GM20431 (cell line): ENCODE results near the gene NFE2L1.
"Not testable (repeated sequence)": the region's sequence is repeated elsewhere in the genome, so short reads cannot be mapped to it uniquely, and the experiment has no call there.

Source experiments
- in situ Hi-C: fragments of 300-500 bp; cut with MseI, MboI; formaldehyde crosslinking; loops from one replicate; pipeline ENCODE4 v1.15.0; 2020; ENCODE audit warnings: low sequenced_read_pairs; ENCODE audit not compliant: unreplicated experiment

The NFE2L1 gene

GRCh38 chr17:48047741-48048383, at the start of gene NFE2L1:
NFE2L1 (plus strand) TSS chr17:48048359; CDS start chr17:48051119, 2,760 bp downstream.
- in situ Hi-C loops = no loop called here

GRCh38 chr17:47999582-47999981, 48.6 kb upstream of the NFE2L1 start:
- in situ Hi-C loops = no loop called here

DNA sequence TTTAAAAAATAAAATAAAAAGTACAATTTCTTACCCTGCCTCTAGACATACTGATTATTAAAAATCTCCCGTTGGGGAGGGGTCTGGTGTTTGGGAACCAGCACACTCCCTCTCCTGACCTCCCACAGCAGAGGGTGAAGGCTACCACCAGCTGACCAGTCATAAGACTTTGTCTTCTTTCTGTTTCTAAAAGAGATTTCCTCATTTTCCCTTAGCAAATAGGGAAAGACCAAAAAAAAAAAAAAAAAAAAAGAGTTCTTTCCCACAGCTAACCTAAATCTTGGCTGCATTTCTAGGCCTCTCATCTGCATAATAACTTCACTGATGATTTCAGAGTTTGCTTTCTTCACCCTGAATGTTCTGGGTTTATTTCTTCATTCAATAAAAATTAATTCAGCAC, 47.0 kb upstream of the NFE2L1 start:
- in situ Hi-C loops = no loop called here

DNA sequence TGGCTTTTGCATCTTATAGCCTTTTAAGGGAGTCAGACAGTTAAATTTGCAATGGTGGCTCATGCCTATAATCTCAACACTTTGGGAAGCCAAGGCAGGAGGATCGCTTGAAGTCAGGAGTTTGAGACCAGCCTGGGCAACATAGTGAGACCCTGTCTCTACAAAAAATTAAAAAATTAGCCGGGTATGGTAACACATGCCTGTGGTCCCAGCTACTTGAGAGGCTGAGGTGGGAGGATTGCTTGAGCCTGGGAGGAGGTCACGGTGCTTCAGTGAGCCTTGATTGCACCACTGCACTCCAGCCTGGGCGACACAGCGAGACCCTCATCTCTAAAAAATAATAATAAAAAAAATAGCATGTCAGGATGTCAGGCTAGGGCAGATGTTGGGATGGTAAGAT, 46.5 kb upstream of the NFE2L1 start:
- in situ Hi-C loops = not testable (repeated sequence)

DNA sequence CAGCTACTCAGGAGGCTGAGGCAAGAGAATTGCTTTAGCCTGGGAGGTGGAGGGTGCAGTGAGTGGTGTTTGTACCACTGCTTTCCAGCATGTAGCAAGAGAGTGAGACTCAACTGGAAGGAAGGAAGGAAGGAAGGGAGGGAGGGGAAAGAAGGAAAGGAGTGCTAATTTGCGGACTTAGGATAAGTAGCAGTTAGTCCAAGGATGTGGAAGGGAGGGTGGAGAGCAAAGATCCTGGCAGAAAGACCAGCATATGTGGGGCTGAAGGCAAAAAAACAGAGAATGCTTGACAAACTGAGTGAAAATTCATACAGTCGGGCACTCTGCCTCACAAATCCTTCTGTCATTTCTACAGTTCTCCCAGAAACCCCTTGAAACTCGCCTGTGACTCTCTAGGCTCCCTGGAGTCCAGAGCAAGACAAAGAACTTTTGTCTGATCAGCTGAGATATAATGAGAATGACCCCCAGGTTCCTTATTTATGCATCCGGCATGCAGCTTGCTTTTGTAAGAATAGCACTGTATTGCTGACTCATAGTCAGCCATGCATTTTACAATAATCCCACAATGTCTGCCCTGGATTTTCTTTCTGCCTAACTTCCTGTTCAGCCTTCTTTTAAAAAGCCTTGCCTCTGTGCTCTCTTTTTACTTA, 45.8 kb upstream of the NFE2L1 start:
- in situ Hi-C loops = no loop called here

DNA sequence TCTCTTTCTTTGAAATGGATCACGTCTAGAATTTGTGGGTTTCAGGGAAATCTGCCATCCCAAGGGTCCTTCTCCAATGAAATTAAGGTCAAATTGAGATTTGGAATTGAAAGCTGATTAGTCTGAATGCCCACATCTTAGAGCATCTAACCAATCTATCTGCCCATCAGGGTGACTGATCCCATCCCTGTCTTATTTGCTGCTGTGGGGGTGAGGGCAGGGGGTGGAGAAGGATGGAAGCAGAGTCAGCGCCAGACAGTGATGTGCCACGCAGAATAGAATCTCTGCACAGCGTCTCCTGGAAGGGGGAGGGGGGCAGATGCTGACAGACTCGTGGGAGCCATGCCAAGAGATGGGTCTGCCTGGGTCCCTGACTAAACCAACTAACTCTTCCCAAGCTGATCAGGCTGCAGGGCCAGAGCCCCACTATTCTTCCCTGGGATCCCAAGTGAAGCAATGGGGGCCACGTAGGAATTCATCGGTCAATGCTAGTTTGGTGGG, 45.2 kb upstream of the NFE2L1 start:
- in situ Hi-C loops = no loop called here

GRCh38 chr17:48003417-48004151, 44.6 kb upstream of the NFE2L1 start:
- in situ Hi-C loops = no loop called here

- in situ Hi-C loops = no loop called here
Observed at GRCh38 chr17:48004983-48005382, 43.2 kb upstream of the NFE2L1 start.

- in situ Hi-C loops = no loop called here
Observed at GRCh38 chr17:48006936-48007709, 41.0 kb upstream of the NFE2L1 start.

GRCh38 chr17:48010193-48010592, 38.0 kb upstream of the NFE2L1 start:
- in situ Hi-C loops = loop anchor here (10.0 kb wide), 1 partner anchor 55 kb away; the partner anchor contains the start of gene PRR15L

- in situ Hi-C loops = loop anchor here (10.0 kb wide), 1 partner anchor 57 kb away; the partner anchor contains the start of gene PRR15L
Observed at GRCh38 chr17:48011405-48012150, 36.6 kb upstream of the NFE2L1 start.

DNA sequence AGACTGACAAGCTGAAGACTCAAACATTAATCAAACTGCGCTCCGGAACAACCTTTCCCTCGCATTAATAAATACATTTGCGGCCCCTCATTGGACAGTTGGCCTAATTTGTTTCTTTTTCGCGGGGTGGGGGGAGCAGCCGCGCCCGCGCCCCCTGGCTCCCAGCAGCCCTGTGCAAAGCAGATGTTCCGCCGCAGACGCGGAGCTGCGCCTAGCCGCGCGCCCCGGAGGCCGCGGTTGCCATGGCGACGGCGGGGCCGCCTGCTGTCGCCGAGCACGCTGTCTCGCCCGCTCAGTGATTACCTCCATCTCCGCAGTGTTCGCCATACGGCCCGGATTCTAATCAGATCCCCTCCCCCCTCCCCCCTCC, 36.0 kb upstream of the NFE2L1 start:
- in situ Hi-C loops = loop anchor here (10.0 kb wide), 1 partner anchor 57 kb away; the partner anchor contains the start of gene PRR15L

DNA sequence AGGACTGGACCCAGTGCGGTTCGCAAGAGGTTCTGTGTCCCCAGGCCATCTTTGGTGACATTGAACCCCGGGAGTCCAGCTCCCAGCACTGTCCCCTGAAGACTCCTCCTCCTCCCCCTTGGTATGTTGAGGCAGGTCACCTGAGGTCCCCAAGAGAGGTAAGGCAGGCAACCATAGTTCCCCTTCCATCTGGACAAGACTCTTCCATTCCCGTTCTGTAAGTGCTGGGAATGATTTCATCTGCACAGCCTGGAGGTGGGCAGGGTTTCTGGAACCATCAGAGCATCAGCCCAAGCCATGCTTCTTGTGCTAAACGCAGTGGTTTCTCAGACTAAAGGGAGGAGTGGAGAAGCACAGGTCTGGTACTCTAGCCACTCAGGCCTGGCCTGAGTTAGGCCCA, 35.5 kb upstream of the NFE2L1 start:
- in situ Hi-C loops = loop anchor here (10.0 kb wide), 1 partner anchor 58 kb away; the partner anchor contains the start of gene PRR15L

GRCh38 chr17:48013876-48014594, 34.1 kb upstream of the NFE2L1 start:
- in situ Hi-C loops = loop anchor here (10.0 kb wide), 1 partner anchor 59 kb away; the partner anchor contains the start of gene PRR15L

GRCh38 chr17:48014595-48015111, 33.5 kb upstream of the NFE2L1 start:
- in situ Hi-C loops = loop anchor here (5.0 to 10.0 kb wide), 2 partner anchors 32 to 60 kb away; partner anchors contain the start of gene PRR15L

DNA sequence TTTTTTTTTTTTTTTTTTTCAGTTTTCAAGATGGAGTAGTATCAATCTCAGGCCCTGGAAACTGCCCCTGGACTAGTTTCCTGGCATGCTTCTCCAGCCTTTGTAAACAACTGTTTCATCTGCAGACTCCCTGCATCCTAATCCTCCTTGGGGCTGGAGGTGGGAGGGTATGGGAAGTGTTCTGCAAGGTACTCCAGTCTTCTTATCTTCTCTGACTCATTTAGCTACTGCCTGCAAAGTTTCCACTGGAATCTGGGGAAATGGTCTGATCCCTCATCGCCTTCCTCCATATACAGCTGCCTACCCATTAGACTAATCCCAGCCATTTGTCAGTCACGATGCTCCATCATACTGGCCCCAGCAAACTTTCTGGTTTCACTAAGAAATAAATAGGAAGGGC, 32.0 kb upstream of the NFE2L1 start:
- in situ Hi-C loops = loop anchor here (5.0 to 10.0 kb wide), 2 partner anchors 34 to 61 kb away; partner anchors contain the start of gene PRR15L

GRCh38 chr17:48017817-48018158, 30.4 kb upstream of the NFE2L1 start:
- in situ Hi-C loops = loop anchor here (5.0 to 10.0 kb wide), 2 partner anchors 35 to 63 kb away; partner anchors contain the start of gene PRR15L

DNA sequence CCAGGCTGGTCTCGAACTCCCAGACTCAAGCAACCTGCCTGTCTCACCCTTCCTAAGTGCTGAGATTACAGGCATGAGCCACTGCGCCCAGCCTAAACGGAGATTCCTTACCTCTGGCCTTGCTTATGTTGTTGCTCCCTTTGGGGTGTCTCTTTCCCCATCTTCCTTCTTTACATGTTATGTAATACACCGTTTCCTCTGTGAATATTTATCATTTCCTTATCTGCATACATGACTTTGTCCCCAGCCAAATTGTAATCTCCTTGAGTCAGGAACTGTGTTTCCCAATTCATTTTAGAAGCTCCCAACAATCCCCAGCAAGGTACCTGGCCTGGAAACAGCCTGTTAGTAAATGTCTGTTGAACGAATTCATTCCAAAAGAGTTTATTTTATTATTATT, 26.2 kb upstream of the NFE2L1 start:
- in situ Hi-C loops = loop anchor here (10.0 kb wide), 1 partner anchor 53 kb away; no protein-coding TSS in a partner anchor
